MM.1S (cell line): ENCODE data around the gene P2RY6.

ENCODE experiments used
- DNase-seq: peaks from one replicate; pipeline ENCODE4 v3.0.0-alpha.2; 2015
- H2AFZ ChIP-seq: fragments of 300-600 bp; sonication (generic); 2 replicates; pipeline ENCODE4 v1.6.0; 2016; ENCODE audit warnings: antibody characterized with exemption, low read length
- H3F3A ChIP-seq: fragments of 300-600 bp; sonication (generic); 2 replicates; pipeline ENCODE4 v1.6.1; 2016; ENCODE audit warnings: mild to moderate bottlenecking, antibody characterized with exemption, low read length, moderate library complexity, mixed read lengths; ENCODE audit not compliant: insufficient read depth
- H3K27ac ChIP-seq: fragments of 300-600 bp; sonication (generic); 2 replicates; pipeline ENCODE4 v1.5.1; 2016; ENCODE audit warnings: mild to moderate bottlenecking, low read length
- H3K27me3 ChIP-seq: fragments of 300-600 bp; sonication (generic); replicated peaks from 2 replicates; pipeline ENCODE4 v1.6.0; 2016; ENCODE audit warnings: low read length; ENCODE audit not compliant: insufficient read depth
- H3K36me3 ChIP-seq: fragments of 300-600 bp; sonication (generic); replicated peaks from 2 replicates; pipeline ENCODE4 v1.6.1; 2016; ENCODE audit warnings: mild to moderate bottlenecking, low read length, mixed read lengths; ENCODE audit not compliant: insufficient read depth
- H3K4me1 ChIP-seq: fragments of 300-600 bp; sonication (generic); 2 replicates; pipeline ENCODE4 v1.6.1; 2016; ENCODE audit warnings: low read length, mixed read lengths
- H3K4me2 ChIP-seq: fragments of 300-600 bp; sonication (generic); 2 replicates; pipeline ENCODE4 v1.6.0; 2016; ENCODE audit warnings: low read depth, low read length
- H3K4me3 ChIP-seq: fragments of 300-600 bp; sonication (generic); 2 replicates; pipeline ENCODE4 v1.5.1; 2016; ENCODE audit warnings: low read length, mixed read lengths
- H3K79me2 ChIP-seq: fragments of 300-600 bp; sonication (generic); 2 replicates; pipeline ENCODE4 v1.6.1; 2016; ENCODE audit warnings: mixed run types, low read length, mixed read lengths
- H3K9ac ChIP-seq: fragments of 300-600 bp; sonication (generic); 2 replicates; pipeline ENCODE4 v1.6.1; 2016; ENCODE audit warnings: low read length, mixed read lengths
- H3K9me2 ChIP-seq: fragments of 300-600 bp; sonication (generic); replicated peaks from 2 replicates; pipeline ENCODE4 v1.6.1; 2016; ENCODE audit warnings: mild to moderate bottlenecking, low read length, mixed read lengths; ENCODE audit not compliant: insufficient read depth
- H3K9me3 ChIP-seq: fragments of 300-600 bp; sonication (generic); replicated peaks from 2 replicates; pipeline ENCODE4 v1.6.1; 2016; ENCODE audit warnings: mild to moderate bottlenecking, low read length, mixed read lengths; ENCODE audit not compliant: insufficient read depth
- H4K20me1 ChIP-seq: fragments of 300-600 bp; sonication (generic); 2 replicates; pipeline ENCODE4 v1.6.1; 2016; ENCODE audit warnings: mild to moderate bottlenecking, low read length, moderate library complexity, mixed read lengths; ENCODE audit not compliant: insufficient read depth
- CTCF ChIP-seq: fragments of 300-600 bp; sonication (generic); IDR thresholded peaks from 2 replicates; pipeline ENCODE4 v1.5.1; 2016; ENCODE audit warnings: antibody characterized with exemption, low read length, mixed read lengths
- EZH2 ChIP-seq: fragments of 300-600 bp; sonication (generic); optimal IDR thresholded peaks from 2 replicates; pipeline ENCODE3; 2017; ENCODE audit warnings: low read depth, mild to moderate bottlenecking, antibody characterized with exemption, low read length, mixed read lengths
- EZH2phosphoT487 ChIP-seq: fragments of 300-600 bp; sonication (generic); IDR thresholded peaks from 2 replicates; pipeline ENCODE4 v1.6.1; 2018; ENCODE audit warnings: antibody characterized with exemption, low read length

P2RY6 gene

GRCh38 chr11:73308003-73308960 is 36.1 kb downstream of the P2RY6 start, which contains the start of gene ARHGEF17:
Gene ARHGEF17 (plus strand): TSS chr11:73308276. CDS start chr11:73308639, 363 bp downstream.
- Histone ChIP-seq H2AFZ (peak within 1 kb of the TSS; percentile 97), H3K9ac (peak within 1 kb of the TSS; percentile 52; the same call in 1 of the 2 replicates), H3K36me3 (no peaks in the 10 kb centered on the region), H3K4me1 (no peaks in the 10 kb centered on the region), H4K20me1 (no peaks in the 10 kb centered on the region), H3K4me2 (peak within 1 kb of the TSS; percentile 95), H3K27ac (0 out of 2 replicates have a peak within 1 kb of the TSS, but pooled peaks have one; percentile 4), H3K9me3 (no peaks in the 10 kb centered on the region), H3F3A (no peaks in the 10 kb centered on the region; the same call in 1 of the 2 replicates), H3K79me2 (no peaks in the 10 kb centered on the region), H3K27me3 (peaks cover 6% of the 10 kb centered on the region; the same call in 1 of the 2 replicates), H3K4me3 (peak within 1 kb of the TSS; percentile 89), H3K9me2 (no peaks in the 10 kb centered on the region)
- no peak for DNase-seq
- TF ChIP-seq CTCF (no peak), EZH2 (no peak), EZH2phosphoT487 (no peak)

- Histone ChIP-seq H2AFZ (no peak overlapping the region), H3K4me1 (peaks cover 5% of the 10 kb centered on the region; the same call in 1 of the 2 replicates), H4K20me1 (no peaks in the 10 kb centered on the region), H3K9ac (no peak overlapping the region), H3F3A (no peaks in the 10 kb centered on the region; the same call in 1 of the 2 replicates), H3K27me3 (peaks cover 6% of the 10 kb centered on the region; the same call in 1 of the 2 replicates), H3K4me3 (no peak overlapping the region), H3K9me2 (no peaks in the 10 kb centered on the region), H3K36me3 (no peaks in the 10 kb centered on the region), H3K79me2 (no peaks in the 10 kb centered on the region), H3K9me3 (no peaks in the 10 kb centered on the region), H3K27ac (no peak overlapping the region), H3K4me2 (no peak overlapping the region)
- no peak for TF ChIP-seq EZH2
- TF ChIP-seq EZH2phosphoT487, result no peak
- no peak for TF ChIP-seq CTCF
- no peak for DNase-seq
These were observed 37.1 kb downstream of the P2RY6 start for GRCh38 chr11:73308961-73309919.

GRCh38 chr11:73310076-73310475 is 37.9 kb downstream of the P2RY6 start:
- Histone ChIP-seq H3K79me2 (no peaks in the 10 kb centered on the region), H3K4me2 (no peak overlapping the region), H3K9me3 (no peaks in the 10 kb centered on the region), H3K9ac (no peak overlapping the region), H3F3A (no peaks in the 10 kb centered on the region; the same call in 1 of the 2 replicates), H3K4me3 (no peak overlapping the region), H4K20me1 (no peaks in the 10 kb centered on the region), H3K9me2 (no peaks in the 10 kb centered on the region), H3K27ac (no peak overlapping the region), H2AFZ (no peak overlapping the region), H3K36me3 (no peaks in the 10 kb centered on the region), H3K4me1 (peaks cover 5% of the 10 kb centered on the region; the same call in 1 of the 2 replicates), H3K27me3 (peaks cover 6% of the 10 kb centered on the region; the same call in 1 of the 2 replicates)
- TF ChIP-seq CTCF (no peak), EZH2phosphoT487 (no peak), EZH2 (no peak)
- DNase-seq, result no peak
